D721Med (cell line): ENCODE measurements around the gene FTO.

Experiments used
- DNase-seq: peaks from one replicate; pipeline ENCODE4 v3.0.0; 2011; ENCODE audit warnings: low spot score; ENCODE audit not compliant: insufficient read length
- FAIRE-seq: peaks from 2 replicates; lab custom pipeline; 2011; peaks lifted over from hg19 to GRCh38; lab: Jason Lieb, UNC
- TF ChIP-seq, protein P1 (sequence below): IDR thresholded peaks from 2 replicates; pipeline ENCODE4 v1.5.1; 2012; ENCODE audit warnings: mild to moderate bottlenecking, control low read depth; ENCODE audit not compliant: insufficient read depth; ENCODE audit errors: missing control alignments

FTO gene

DNA sequence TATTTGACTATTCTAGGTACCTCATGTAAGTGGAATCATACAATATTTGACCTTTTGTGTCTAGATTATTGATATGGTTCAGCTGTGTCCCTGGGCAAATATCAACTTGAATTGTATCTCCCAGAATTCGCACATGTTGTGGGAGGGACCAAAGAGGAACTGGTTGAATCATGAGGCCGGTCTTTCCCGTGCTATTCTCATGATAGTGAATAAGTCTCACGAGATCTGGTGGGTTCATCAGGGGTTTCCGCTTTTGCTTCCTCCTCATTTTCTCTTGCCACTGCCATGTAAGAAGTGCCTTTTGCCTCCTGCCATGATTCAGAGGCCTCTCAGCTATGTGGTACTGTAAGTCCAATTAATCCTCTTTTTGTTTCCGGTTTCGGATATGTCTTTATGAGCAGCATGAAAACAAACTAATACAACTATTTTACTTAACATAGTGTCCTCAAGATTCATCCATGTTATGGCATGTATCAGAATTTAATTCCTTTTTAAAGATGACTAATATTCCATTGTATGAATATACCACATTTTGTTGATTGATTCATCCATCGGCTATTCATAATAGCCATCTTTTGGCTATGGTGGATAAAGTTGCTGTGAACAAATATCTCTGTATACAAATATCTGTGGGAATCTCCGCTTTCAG, 129.1 kb downstream of the FTO start:
- TF ChIP-seq, protein P1, sequence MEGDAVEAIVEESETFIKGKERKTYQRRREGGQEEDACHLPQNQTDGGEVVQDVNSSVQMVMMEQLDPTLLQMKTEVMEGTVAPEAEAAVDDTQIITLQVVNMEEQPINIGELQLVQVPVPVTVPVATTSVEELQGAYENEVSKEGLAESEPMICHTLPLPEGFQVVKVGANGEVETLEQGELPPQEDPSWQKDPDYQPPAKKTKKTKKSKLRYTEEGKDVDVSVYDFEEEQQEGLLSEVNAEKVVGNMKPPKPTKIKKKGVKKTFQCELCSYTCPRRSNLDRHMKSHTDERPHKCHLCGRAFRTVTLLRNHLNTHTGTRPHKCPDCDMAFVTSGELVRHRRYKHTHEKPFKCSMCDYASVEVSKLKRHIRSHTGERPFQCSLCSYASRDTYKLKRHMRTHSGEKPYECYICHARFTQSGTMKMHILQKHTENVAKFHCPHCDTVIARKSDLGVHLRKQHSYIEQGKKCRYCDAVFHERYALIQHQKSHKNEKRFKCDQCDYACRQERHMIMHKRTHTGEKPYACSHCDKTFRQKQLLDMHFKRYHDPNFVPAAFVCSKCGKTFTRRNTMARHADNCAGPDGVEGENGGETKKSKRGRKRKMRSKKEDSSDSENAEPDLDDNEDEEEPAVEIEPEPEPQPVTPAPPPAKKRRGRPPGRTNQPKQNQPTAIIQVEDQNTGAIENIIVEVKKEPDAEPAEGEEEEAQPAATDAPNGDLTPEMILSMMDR: no peak
- FAIRE-seq: no peak
- no peak for DNase-seq

DNA sequence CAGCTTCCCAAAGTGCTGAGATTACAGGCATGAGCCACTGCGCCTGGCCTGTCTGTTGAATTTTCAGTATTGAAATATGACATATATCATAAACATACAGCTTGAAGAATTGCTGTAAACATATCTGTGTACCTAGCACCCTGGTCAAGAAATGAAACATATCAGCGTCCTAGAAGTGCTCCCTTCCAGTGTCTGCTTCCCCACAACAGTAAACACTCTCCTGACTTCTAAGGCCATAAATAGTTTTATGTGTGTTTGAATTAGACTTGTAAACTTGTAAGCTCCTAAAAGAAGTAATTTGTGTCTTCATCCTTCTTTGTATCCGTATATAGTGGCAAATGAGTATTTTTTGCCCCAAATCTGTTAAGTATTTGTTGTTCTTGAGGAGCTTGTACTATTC, 132.2 kb downstream of the FTO start:
- FAIRE-seq (no peak), DNase-seq (no peak)
- TF ChIP-seq, protein P1: no peak

DNA sequence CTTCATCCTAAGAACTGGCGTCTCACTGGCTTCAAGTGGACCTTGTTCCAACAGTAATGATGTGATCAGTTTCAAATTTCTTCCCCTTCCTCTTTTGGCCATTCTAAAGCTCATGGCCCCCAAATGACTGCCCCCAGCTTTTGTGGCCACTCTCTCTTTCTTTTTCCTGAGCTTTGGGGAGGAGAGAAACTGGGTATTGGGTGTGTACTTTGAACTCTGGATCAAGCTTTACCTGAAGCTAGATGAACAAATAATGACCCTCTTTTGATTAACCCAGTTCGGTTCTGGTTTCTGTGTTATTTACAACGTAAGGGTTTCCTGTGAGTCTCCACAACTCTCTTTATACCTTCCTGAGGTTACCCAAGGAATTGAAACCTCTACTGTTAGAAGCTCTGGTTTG, 132.7 kb downstream of the FTO start:
- TF ChIP-seq, protein P1: no peak
- FAIRE-seq (no peak), DNase-seq (no peak)

DNA sequence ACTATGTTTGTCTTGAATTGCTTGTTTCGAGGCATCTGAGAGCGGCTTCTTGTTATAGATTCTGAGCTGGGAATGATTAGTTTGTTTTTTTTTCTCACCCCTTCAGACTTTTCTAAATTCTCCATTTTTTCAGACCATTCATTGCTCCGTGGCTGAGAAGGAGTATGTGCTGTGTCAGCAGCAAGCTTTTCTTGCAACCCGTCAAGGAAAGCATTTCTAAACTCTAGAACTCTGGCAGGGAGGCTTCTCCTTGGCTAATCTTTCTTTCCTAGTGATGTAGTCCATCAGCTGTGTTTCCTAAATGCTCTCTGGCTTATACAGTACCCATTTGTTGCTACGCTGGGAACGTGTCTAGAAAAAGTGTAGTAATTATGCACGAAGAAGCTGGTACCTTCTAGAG, 133.5 kb downstream of the FTO start:
- no peak for DNase-seq
- FAIRE-seq: no peak
- TF ChIP-seq, protein P1: no peak

DNA sequence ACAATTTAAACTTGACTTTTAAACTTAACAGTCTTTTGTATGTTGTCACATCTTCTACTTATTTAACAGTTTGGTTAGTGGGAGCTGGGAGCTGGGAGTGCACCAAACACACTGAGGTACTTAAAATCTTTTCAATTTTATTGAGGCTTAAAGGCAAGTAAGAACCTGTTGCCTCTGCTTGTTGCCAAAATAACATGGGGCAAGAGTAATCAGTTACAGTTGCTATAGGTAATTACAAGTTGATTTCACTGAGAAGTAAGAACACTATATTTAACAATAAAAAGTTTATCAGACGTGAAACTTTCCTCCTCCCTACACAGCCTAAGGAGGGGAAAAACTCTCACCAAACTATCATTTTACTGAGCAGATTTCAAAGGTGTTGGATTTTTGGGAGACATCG, 135.2 kb downstream of the FTO start:
- TF ChIP-seq, protein P1: no peak
- FAIRE-seq (no peak), DNase-seq (no peak)

DNA sequence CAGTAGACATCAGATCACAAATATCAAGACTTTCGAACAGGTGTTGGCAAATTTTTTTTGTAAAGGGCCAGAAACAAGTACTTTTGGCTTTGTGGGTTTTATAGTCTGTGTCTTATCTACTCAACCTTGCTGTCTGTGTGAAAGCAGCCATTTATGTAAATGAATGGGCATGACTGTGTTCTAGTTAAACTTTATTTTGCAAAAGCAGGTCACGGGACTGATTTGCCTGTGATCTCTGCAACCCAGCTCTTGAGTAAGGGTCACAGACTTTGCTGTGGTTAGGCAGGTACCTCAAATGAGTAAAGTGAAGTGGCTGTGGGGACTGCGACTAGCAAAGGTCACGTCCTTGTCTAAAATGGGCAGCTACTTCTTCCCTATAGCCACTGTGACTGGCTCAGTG, 136.5 kb downstream of the FTO start:
- no peak for DNase-seq
- no peak for FAIRE-seq
- TF ChIP-seq, protein P1: no peak

DNA sequence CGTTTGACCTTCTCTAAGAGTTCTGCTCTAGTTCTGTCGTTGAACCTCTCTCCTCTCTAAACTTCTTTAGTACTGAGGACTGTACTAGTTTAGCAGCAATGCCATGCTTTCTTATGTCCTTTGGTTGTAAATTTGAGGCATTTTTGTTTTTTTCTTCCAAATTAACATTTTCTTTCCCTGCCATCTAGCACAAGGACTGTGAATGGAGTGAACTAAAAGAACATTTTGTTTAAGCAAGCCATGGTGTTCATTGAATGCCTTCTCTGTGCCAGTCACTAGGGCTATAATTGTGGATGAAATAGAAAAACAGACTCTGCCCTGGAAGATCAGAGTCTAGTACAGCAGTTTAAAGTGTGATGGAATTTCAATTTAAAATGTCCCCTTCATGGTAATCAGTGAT, 137.9 kb downstream of the FTO start:
- FAIRE-seq (no peak), DNase-seq (no peak)
- TF ChIP-seq, protein P1: no peak
